D721Med (cell line): Measurements from ENCODE around the gene RAB5B.

Source experiments
- DNase-seq: peaks from one replicate; pipeline ENCODE4 v3.0.0; 2011; ENCODE audit warnings: low spot score; ENCODE audit not compliant: insufficient read length
- FAIRE-seq: peaks from 2 replicates; lab custom pipeline; 2011; peaks lifted over from hg19 to GRCh38; lab: Jason Lieb, UNC
- CTCF ChIP-seq: IDR thresholded peaks from 2 replicates; pipeline ENCODE4 v1.5.1; 2012; ENCODE audit warnings: mild to moderate bottlenecking, control low read depth; ENCODE audit not compliant: insufficient read depth; ENCODE audit errors: missing control alignments

Gene RAB5B

GRCh38 chr12:55963760-55964159 is 10.1 kb upstream of the RAB5B start:
- TF ChIP-seq CTCF: no peak

GRCh38 chr12:55965240-55965639 is 8.6 kb upstream of the RAB5B start:
- no peak for DNase-seq
- FAIRE-seq: no peak
- no peak for TF ChIP-seq CTCF

More at GRCh38 chr12:55963760-55964159, 10.1 kb upstream of the RAB5B start:
- DNase-seq (no peak), FAIRE-seq (no peak)

- DNase-seq (no peak), FAIRE-seq (no peak)
- TF ChIP-seq CTCF: no peak
These were observed 7.9 kb upstream of the RAB5B start, which contains the start of gene PMEL for GRCh38 chr12:55965941-55966407. TSS of gene PMEL (minus strand) at chr12:55966042. CDS start at chr12:55966011, 31 bp downstream.

GRCh38 chr12:55966408-55967281 is 7.2 kb upstream of the RAB5B start, which contains the start of gene CDK2:
TSS of gene CDK2 (plus strand) at chr12:55966830. CDS start at chr12:55967009, 179 bp downstream.
- DNase-seq (peak; percentile 86), FAIRE-seq (no peak)
- TF ChIP-seq CTCF: no peak

GRCh38 chr12:55969356-55969755 is 4.5 kb upstream of the RAB5B start:
- DNase-seq: no peak
- FAIRE-seq: no peak
- no peak for TF ChIP-seq CTCF

GRCh38 chr12:55970775-55971174 is 3.1 kb upstream of the RAB5B start:
- no peak for FAIRE-seq
- no peak for DNase-seq
- no peak for TF ChIP-seq CTCF

GRCh38 chr12:55972042-55972441 is 1.8 kb upstream of the RAB5B start:
- DNase-seq (no peak), FAIRE-seq (no peak)
- no peak for TF ChIP-seq CTCF
